CD4-positive, alpha-beta T cell treated with Interleukin-1 beta for 1 hour (primary cell): ENCODE measurements around the gene DOCK1.

Experiments used
- DNase-seq, 2 donors: peaks; one replicate each; pipeline ENCODE4 v3.0.0-alpha.2; 2020 to 2022

Gene DOCK1

DNA sequence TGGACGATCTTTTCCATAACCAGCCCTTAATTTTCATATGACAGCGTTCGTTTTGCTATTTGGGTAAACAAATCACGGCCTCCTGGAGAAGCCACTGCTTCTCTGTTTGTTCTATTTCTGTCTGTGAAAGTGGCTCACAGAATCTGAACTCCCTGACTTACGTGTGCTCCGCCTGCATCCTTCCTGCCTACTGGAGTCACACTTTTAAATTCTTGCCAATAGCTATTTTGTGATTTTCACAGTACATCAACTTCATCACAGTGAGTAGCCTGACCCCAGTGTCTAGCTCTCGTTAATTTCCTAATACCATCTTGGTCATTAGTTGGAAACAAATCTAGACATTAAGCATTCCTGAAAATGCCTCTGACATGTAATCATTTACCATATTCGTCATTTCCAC lies 594.9 kb downstream of the DOCK1 start:
- DNase-seq = no peak
